NB4 (cell line): ENCODE results near the gene TTC13.

ENCODE experiments used
- DNase-seq: peaks from one replicate; pipeline ENCODE4 v3.0.0; 2010; ENCODE audit warnings: low read depth
- H3K4me3 ChIP-seq: one replicate; pipeline ENCODE4 v1.5.1; 2011; ENCODE audit warnings: mild to moderate bottlenecking, low read depth, low read length, moderate library complexity
- CTCF ChIP-seq: IDR thresholded peaks from one replicate; pipeline ENCODE4 v1.5.1; 2012; ENCODE audit warnings: low read depth, low read length
- MAX ChIP-seq: IDR thresholded peaks from 2 replicates; pipeline ENCODE4 v1.6.1; 2011; ENCODE audit warnings: low read depth, low read length
- MYC ChIP-seq: IDR thresholded peaks from 2 replicates; pipeline ENCODE4 v1.6.1; 2011; ENCODE audit warnings: low read depth, low read length
- POLR2A ChIP-seq: IDR thresholded peaks from 2 replicates; pipeline ENCODE4 v1.6.1; 2011; ENCODE audit warnings: mild to moderate bottlenecking; ENCODE audit not compliant: insufficient read length; ENCODE audit errors: extremely low read depth

TTC13 gene

GRCh38 chr1:230976360-230976759 lies 2.3 kb downstream of the TTC13 start:
- no peak for TF ChIP-seq POLR2A
- TF ChIP-seq MYC = no peak
- no peak for TF ChIP-seq MAX
- TF ChIP-seq CTCF = no peak

GRCh38 chr1:230975636-230976035 lies 3.0 kb downstream of the TTC13 start:
- DNase-seq = peak; percentile 6
- TF ChIP-seq MAX (no peak), POLR2A (no peak), CTCF (no peak), MYC (no peak)
- no peak overlapping the region for H3K4me3 ChIP-seq

More at GRCh38 chr1:230976360-230976759, 2.3 kb downstream of the TTC13 start:
- no peak overlapping the region for H3K4me3 ChIP-seq
- no peak for DNase-seq

GRCh38 chr1:230972855-230973271 lies 5.8 kb downstream of the TTC13 start:
- TF ChIP-seq MYC = no peak
- TF ChIP-seq POLR2A = no peak
- TF ChIP-seq MAX = no peak
- no peak for TF ChIP-seq CTCF
- no peak overlapping the region for H3K4me3 ChIP-seq
- DNase-seq = peak; percentile 72

GRCh38 chr1:230971771-230972170 lies 6.9 kb downstream of the TTC13 start:
- DNase-seq = no peak
- TF ChIP-seq POLR2A (no peak), CTCF (no peak), MYC (no peak), MAX (no peak)
- H3K4me3 ChIP-seq = no peak overlapping the region

- TF ChIP-seq MYC (no peak), MAX (no peak), POLR2A (no peak), CTCF (no peak)
- no peak overlapping the region for H3K4me3 ChIP-seq
- DNase-seq = no peak
Measured at GRCh38 chr1:230970432-230970831, 8.2 kb downstream of the TTC13 start.

- no peak for DNase-seq
- TF ChIP-seq MYC (no peak), POLR2A (no peak), MAX (no peak), CTCF (no peak)
- no peak overlapping the region for H3K4me3 ChIP-seq
Measured at GRCh38 chr1:230966358-230966873, 12.2 kb downstream of the TTC13 start.
